Activated T-helper 2 cell treated with anti-CD3 and anti-CD28 coated beads, Interferon-gamma antibody, Interleukin-2, Interleukin-4, amounts not matched to agents 10 μg/mL and 5 μg/mL and 100 μg/mL, durations not matched to agents 14 hours and 24 hours and 36 hours (primary cell): Measurements from ENCODE around the gene SEZ6L. TPM values are rescaled to one million over a fixed set of nuclear protein-coding genes. Genes with fewer than 3 reads are reported as not detected.

ENCODE experiments used
- DNase-seq: peaks from one replicate; pipeline ENCODE4 v3.0.0; 2021; ENCODE audit warnings: low spot score
- H3K27ac Mint-ChIP-seq: one replicate; pipeline ENCODE4 v1.8.0; 2021; ENCODE audit warnings: mixed read lengths
- H3K27me3 Mint-ChIP-seq: one replicate; pipeline ENCODE4 v1.8.0; 2021; ENCODE audit warnings: low read depth, mixed read lengths
- H3K36me3 Mint-ChIP-seq: one replicate; pipeline ENCODE4 v1.8.0; 2021; ENCODE audit warnings: low read depth, mixed read lengths
- H3K4me1 Mint-ChIP-seq: one replicate; pipeline ENCODE4 v1.8.0; 2021; ENCODE audit warnings: low read depth, mixed read lengths
- H3K4me3 Mint-ChIP-seq: one replicate; pipeline ENCODE4 v1.8.0; 2021; ENCODE audit warnings: low read depth, mild to moderate bottlenecking, moderate library complexity, mixed read lengths
- H3K9me3 Mint-ChIP-seq: one replicate; pipeline ENCODE4 v1.8.0; 2021; ENCODE audit warnings: mixed read lengths
- intact Hi-C: fragments of 100-400 bp; cut with micrococcal nuclease; formaldehyde crosslinking; loops from one replicate; pipeline ENCODE4 v1.15.1; 2023
- total RNA-seq: library from RNA; stranded (reverse); gene quantifications from 2 replicates; pipeline ENCODE4 v1.2.3, GENCODE V29; 2022

SEZ6L gene
- total RNA-seq, 1 donor from 2014 or later: not detected

DNA sequence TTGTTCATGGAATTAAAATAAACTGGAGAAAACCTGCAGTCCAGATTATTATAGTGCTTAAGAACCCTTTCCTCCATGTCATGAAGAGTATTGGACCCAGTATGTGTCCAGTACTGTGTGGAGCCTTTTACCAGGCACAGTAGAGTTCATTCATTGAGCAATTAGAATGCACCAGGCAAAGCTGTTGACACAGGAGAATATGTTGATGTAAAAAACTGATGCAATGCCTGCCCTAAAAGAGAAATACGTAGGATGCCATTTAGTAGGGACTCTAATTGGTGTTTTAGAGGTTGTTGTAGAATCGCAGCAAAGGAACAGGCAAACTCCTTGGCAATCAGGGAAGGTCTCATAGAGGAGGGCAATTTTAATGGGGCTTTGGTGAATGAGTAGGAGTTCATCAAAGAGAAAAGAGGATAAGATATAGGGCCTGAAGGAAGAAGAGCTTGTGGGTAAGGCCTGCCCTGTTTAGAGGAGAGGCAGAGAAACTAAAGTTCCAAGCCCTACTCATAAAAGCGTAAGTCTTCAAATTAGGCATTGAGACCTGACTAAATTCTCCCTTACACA lies 126.4 kb downstream of the SEZ6L start:
- H3K27ac Mint-ChIP-seq: no peak overlapping the region
- H3K4me1 Mint-ChIP-seq: peaks cover 11% of the 10 kb centered on the region
- no peaks in the 10 kb centered on the region for H3K27me3 Mint-ChIP-seq
- intact Hi-C loops: no loop called here
- no peaks in the 10 kb centered on the region for H3K36me3 Mint-ChIP-seq
- H3K4me3 Mint-ChIP-seq: no peak overlapping the region
- no peak for DNase-seq
- no peaks in the 10 kb centered on the region for H3K9me3 Mint-ChIP-seq

DNA sequence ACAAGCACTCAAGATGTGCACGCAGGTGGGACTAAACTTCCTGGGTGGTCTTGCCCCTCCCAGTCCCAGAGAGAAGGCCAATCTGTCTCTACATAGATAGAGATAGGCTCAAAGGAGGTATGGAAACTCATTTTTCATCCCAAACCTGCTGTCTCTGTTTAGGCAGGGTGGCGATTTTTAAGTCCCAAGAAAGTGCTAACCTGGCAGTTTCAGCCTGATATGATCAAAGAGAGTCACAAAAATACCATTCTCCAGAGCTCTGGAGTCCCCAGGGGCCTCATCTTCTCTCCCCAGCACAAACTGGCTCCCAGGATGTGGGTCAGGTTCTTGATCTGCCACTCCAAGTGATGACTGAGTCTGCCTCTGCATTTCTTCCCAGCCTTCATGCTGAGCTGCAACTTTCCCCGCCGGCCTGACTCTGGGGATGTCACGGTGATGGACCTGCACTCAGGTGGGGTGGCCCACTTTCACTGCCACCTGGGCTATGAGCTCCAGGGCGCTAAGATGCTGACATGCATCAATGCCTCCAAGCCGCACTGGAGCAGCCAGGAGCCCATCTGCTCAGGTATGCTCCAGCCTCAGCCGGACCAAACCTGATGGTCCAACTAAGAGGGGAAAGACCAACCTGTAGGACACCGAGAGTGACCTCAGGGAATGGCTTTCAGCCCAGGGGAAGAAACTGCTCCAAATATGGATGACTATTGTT lies 129.5 kb downstream of the SEZ6L start:
- H3K9me3 Mint-ChIP-seq: no peaks in the 10 kb centered on the region
- no peak overlapping the region for H3K27ac Mint-ChIP-seq
- no peak for DNase-seq
- H3K27me3 Mint-ChIP-seq: peaks cover 5% of the 10 kb centered on the region
- H3K36me3 Mint-ChIP-seq: no peaks in the 10 kb centered on the region
- H3K4me3 Mint-ChIP-seq: no peak overlapping the region
- H3K4me1 Mint-ChIP-seq: peaks cover 11% of the 10 kb centered on the region
- intact Hi-C loops: no loop called here

DNA sequence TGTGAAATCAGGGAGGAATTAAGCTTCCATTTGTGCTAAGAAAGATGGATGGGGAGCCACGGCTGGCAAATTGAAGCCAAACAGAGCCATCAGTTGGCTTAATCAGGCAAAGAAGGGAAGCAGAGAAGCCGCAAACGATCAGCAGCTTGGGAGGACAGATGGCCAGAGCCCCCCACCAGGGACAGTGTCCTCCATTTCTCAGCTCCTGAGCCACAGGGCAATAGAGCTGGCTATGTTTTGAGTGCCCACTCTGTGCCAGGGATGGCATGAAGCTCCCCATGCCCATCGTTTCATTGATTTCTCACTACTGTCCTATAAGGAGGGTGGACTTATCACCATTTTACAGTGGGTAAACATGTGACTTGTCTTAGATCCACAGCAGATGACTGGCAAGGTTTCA lies 133.5 kb downstream of the SEZ6L start:
- Mint-ChIP-seq H3K9me3 (no peaks in the 10 kb centered on the region), H3K36me3 (no peaks in the 10 kb centered on the region), H3K27me3 (peaks cover 16% of the 10 kb centered on the region), H3K4me1 (no peaks in the 10 kb centered on the region), H3K27ac (no peak overlapping the region), H3K4me3 (no peak overlapping the region)
- intact Hi-C loops: no loop called here
- no peak for DNase-seq

DNA sequence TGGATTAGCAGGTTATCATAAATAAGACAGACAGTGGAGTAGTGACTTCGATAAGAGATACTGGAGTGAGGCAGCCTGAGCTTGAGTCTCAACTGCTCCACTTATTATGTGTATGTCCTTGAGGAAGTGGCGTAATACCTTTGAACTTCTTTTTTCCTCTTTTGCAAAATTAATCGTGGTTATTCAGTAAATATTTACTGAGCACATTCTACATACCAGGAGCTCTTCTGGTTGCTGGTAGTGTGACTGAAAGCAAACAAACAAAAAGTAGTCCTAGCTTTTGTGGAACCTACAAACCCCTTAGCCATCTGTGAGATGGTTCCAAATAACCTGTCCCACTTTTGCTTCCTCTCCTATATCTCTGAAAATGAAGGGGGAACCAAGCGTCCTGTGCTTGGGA lies 134.2 kb downstream of the SEZ6L start:
- H3K4me1 Mint-ChIP-seq: no peaks in the 10 kb centered on the region

DNA sequence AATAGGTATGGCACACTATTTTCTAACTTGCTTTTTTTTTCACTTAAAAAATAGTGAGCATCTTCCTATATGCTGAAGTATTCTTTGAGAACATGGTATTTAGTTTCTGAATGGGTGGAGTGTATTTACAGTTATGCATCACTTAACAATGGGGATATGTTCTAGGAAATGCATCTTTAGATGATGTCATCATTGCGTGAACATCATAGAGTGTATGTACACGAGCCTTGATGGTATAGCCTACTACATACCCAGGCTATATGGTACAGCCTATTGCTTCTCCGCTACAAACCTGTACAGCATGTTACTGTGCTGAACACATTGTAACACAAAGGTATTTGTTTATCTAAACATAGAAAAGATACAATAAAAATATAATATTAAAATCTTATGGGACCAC lies 135.5 kb downstream of the SEZ6L start:
- no peaks in the 10 kb centered on the region for H3K4me1 Mint-ChIP-seq
- no peak overlapping the region for H3K27ac Mint-ChIP-seq
- peaks cover 21% of the 10 kb centered on the region for H3K27me3 Mint-ChIP-seq
- no peaks in the 10 kb centered on the region for H3K36me3 Mint-ChIP-seq
- H3K4me3 Mint-ChIP-seq: no peak overlapping the region
- no peak for DNase-seq
- H3K9me3 Mint-ChIP-seq: no peaks in the 10 kb centered on the region
- intact Hi-C loops: no loop called here

More for the DNA sequence above, 134.2 kb downstream of the SEZ6L start:
- peaks cover 20% of the 10 kb centered on the region for H3K27me3 Mint-ChIP-seq
- no peaks in the 10 kb centered on the region for H3K9me3 Mint-ChIP-seq
- DNase-seq: no peak
- intact Hi-C loops: no loop called here
- no peaks in the 10 kb centered on the region for H3K36me3 Mint-ChIP-seq
- no peak overlapping the region for H3K4me3 Mint-ChIP-seq
- H3K27ac Mint-ChIP-seq: no peak overlapping the region

DNA sequence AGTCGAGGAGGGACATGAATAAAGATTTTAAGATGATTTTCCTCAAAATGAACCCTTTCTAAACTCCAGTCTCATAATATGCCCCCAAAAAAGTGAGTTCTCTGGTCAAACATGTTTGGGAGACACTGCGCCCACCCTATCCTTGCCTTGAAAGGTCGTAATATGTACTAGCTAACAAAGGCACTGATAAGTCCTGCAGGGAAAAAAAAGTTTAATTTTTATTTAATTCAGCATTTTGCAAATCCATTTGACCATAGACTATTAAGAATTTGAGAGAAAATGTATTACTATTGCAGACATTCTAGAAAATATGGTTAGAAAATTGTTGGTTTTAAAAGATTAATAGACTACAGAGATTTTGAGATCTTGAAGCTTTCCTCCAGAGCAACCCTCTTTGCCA lies 139.2 kb downstream of the SEZ6L start:
- no peaks in the 10 kb centered on the region for H3K4me1 Mint-ChIP-seq
- H3K4me3 Mint-ChIP-seq: no peak overlapping the region
- intact Hi-C loops: no loop called here
- peaks cover 16% of the 10 kb centered on the region for H3K27me3 Mint-ChIP-seq
- no peaks in the 10 kb centered on the region for H3K9me3 Mint-ChIP-seq
- H3K36me3 Mint-ChIP-seq: no peaks in the 10 kb centered on the region
- no peak for DNase-seq
- H3K27ac Mint-ChIP-seq: no peak overlapping the region

DNA sequence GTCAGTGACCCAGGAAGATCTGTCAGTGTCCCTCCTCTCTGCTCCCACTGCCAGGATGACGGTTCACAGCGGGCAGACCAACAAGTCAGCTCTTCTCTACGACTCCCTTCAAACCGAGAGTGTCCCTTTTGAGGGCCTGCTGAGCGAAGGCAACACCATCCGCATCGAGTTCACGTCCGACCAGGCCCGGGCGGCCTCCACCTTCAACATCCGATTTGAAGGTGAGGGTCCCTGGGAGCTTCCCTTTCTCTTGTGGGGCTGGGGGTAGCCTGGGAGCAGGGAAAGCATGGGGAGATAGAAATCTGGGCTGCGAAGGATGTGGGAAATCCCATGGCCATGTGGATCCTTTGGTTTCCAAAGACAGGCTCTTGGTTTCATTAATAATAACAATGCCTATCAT lies 141.4 kb downstream of the SEZ6L start:
- H3K4me3 Mint-ChIP-seq: no peak overlapping the region

DNA sequence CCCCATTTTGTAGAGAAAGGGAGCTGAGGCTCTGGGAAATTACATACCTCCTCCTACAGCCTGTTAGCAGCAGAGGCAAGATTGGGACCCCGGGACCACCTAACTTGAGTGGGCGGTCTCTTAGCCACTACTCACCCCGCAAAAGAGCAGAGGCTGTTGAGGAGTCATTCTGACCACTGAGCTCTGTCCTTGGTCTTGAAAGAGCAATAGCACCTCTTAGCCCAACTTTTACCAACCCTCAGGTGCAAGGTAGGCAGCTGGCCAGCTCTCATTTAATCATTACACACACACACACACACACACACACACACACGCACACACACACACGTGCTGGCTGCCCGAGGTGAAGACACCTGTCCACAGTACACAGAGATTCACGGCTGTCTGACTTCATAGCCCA lies 144.0 kb downstream of the SEZ6L start:
- H3K27me3 Mint-ChIP-seq: peaks cover 7% of the 10 kb centered on the region
- no peak overlapping the region for H3K27ac Mint-ChIP-seq
- DNase-seq: no peak
- intact Hi-C loops: no loop called here
- H3K36me3 Mint-ChIP-seq: no peaks in the 10 kb centered on the region
- no peaks in the 10 kb centered on the region for H3K4me1 Mint-ChIP-seq
- H3K9me3 Mint-ChIP-seq: no peaks in the 10 kb centered on the region
- H3K4me3 Mint-ChIP-seq: no peak overlapping the region

More for the DNA sequence above, 141.4 kb downstream of the SEZ6L start:
- DNase-seq: no peak
- Mint-ChIP-seq H3K4me1 (no peaks in the 10 kb centered on the region), H3K27ac (no peak overlapping the region), H3K9me3 (no peaks in the 10 kb centered on the region), H3K36me3 (no peaks in the 10 kb centered on the region), H3K27me3 (peaks cover 12% of the 10 kb centered on the region)
- intact Hi-C loops: no loop called here

DNA sequence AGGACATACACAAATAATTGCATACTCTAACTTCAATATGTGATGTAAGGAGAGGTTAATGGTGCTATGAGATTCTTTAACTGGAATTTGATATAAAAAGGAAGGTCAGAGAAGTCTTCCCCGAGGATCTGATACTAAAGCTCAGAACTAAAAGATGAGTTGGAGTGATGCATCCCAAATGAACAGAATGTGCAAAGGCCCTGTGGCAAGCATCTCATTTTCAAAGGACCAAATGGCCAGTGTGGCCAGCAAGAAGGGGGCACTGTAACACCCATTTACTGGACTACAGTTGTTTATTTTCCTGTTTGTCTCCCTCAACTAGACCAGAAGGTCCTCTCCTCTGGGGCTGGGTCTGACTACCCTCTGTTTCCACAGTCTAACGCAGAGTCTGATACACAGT lies 144.9 kb downstream of the SEZ6L start:
- Mint-ChIP-seq H3K36me3 (no peaks in the 10 kb centered on the region), H3K4me1 (no peaks in the 10 kb centered on the region), H3K9me3 (no peaks in the 10 kb centered on the region), H3K27ac (no peak overlapping the region), H3K4me3 (no peak overlapping the region), H3K27me3 (peaks cover 6% of the 10 kb centered on the region)
- intact Hi-C loops: no loop called here
- no peak for DNase-seq

DNA sequence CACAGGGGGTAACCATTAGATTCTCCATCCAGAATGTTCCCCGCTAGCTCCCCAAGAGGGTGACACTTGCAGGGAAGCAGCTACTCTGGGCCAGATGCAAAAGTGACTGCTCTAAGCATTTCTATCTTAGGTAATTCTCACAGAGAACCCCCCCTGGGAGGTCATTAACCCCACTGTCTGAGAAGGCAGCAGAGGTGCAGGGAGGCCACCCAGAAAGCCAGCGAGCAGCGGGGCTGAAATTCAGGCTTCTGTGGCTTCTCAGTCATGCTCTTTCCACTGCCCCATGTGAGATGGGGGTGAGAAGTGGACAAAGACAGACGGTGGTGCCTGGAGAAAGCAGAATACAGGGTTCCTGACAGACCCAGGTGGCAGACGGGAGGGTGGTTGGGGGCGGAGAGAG lies 145.4 kb downstream of the SEZ6L start:
- intact Hi-C loops: no loop called here
- Mint-ChIP-seq H3K27me3 (peaks cover 10% of the 10 kb centered on the region), H3K27ac (no peak overlapping the region), H3K4me3 (no peak overlapping the region), H3K9me3 (no peaks in the 10 kb centered on the region), H3K4me1 (no peaks in the 10 kb centered on the region), H3K36me3 (no peaks in the 10 kb centered on the region)
- no peak for DNase-seq

DNA sequence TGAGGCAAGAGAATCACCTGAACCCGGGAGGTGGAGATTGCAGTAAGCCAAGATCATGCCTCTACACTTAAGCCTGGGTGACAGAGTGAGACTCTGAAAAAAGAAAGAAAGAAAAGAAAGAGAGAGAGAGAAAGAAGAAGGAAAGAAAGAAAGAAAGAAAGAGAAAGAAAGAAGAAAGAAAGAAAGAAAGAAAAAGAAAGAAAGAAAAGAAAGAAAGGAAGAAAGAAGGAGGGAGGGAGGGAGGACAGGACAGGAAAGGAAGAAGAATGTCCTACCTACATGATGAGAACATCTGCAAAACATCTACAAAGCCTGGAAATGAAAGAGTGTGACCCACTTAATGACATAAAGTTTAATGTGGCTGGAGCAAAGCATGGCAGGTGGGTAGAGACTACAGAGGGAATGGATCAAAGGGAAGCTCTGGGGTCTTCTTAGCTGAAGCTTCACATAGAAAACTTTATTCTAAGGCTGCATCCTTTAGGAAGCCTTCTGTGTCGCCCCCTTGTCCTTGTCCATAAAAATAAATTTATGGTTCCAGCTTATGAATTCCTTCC lies 147.5 kb downstream of the SEZ6L start:
- H3K4me3 Mint-ChIP-seq: no peak overlapping the region
- H3K4me1 Mint-ChIP-seq: no peaks in the 10 kb centered on the region
- intact Hi-C loops: no loop called here
- peaks cover 10% of the 10 kb centered on the region for H3K27me3 Mint-ChIP-seq
- H3K36me3 Mint-ChIP-seq: no peaks in the 10 kb centered on the region
- no peak overlapping the region for H3K27ac Mint-ChIP-seq
- no peak for DNase-seq
- H3K9me3 Mint-ChIP-seq: no peaks in the 10 kb centered on the region

DNA sequence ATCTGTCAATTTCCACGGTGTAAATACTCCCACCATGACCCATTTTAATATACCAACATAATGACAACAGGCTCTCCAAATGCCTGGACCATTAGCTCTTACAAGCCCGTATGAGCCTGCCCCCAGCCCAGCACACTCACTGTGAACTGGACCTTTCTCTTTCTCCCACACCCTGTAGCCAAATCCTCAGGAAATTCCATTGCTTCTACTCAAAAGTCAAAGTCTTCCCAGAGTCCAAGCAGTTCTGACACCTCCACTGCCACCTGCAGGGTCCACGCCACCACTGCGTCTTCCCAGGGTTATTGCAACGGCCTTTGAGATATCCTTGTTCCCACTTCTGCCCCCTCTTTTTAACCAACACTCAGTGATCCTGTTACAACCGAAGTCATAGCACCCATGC lies 149.7 kb downstream of the SEZ6L start:
- intact Hi-C loops: no loop called here

DNA sequence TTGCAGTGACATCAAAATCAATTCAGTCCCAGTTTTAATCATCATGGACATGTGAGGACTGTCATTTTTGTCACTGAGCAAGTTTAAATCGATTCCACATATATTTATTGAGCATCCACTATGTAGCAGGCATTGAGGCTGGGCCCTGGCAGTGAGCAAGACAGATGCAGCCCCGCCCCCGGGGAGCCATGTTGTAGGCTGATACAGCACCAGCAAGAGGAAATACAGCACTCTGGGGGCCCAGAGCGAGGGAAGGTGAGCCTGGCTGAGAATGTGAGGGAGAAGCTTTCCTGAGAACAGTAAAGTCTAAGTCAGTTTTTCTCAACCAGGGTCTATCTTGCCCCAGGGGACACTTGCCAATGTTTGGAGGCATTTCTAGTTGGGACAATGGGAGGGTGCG lies 151.2 kb downstream of the SEZ6L start:
- DNase-seq: no peak
- Mint-ChIP-seq H3K27ac (no peak overlapping the region), H3K4me3 (no peak overlapping the region), H3K36me3 (no peaks in the 10 kb centered on the region), H3K4me1 (no peaks in the 10 kb centered on the region), H3K9me3 (no peaks in the 10 kb centered on the region), H3K27me3 (peaks cover 10% of the 10 kb centered on the region)
- intact Hi-C loops: no loop called here

More for the DNA sequence above, 149.7 kb downstream of the SEZ6L start:
- no peak overlapping the region for H3K4me3 Mint-ChIP-seq
- no peaks in the 10 kb centered on the region for H3K36me3 Mint-ChIP-seq
- no peak for DNase-seq
- no peaks in the 10 kb centered on the region for H3K9me3 Mint-ChIP-seq
- no peaks in the 10 kb centered on the region for H3K4me1 Mint-ChIP-seq
- H3K27ac Mint-ChIP-seq: no peak overlapping the region
- H3K27me3 Mint-ChIP-seq: peaks cover 10% of the 10 kb centered on the region
